Iris pigment epithelial cell (primary cell): ENCODE measurements around the gene EIF6.
A peak's percentile ranks its signal among the peaks of the same experiment; 100 is the strongest.
"Not testable (repeated sequence)": the region's sequence is repeated elsewhere in the genome, so short reads cannot be mapped to it uniquely, and the experiment has no call there.

Experiments
- DNase-seq: peaks from one replicate; pipeline ENCODE4 v3.0.0-alpha.2; 2011; ENCODE audit warnings: low read depth

EIF6 gene

DNA sequence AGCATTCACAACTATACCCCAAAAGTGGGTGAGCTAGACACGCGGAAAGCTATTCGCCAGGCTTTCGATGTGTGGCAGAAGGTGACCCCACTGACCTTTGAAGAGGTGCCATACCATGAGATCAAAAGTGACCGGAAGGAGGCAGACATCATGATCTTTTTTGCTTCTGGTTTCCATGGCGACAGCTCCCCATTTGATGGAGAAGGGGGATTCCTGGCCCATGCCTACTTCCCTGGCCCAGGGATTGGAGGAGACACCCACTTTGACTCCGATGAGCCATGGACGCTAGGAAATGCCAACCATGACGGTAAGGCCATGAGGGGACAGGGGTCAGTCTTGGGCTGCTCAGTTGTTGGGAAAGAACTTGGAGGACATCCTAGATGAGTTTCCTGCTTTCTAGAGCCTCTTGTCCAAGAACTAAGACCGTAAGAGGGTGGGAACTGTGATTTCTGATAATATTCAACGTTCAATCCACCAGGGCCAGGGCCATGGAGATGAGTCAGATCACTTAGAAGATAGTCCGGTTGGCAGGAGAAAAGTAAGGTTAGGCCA is 30.0 kb downstream of the EIF6 start:
- DNase-seq: no peak

DNA sequence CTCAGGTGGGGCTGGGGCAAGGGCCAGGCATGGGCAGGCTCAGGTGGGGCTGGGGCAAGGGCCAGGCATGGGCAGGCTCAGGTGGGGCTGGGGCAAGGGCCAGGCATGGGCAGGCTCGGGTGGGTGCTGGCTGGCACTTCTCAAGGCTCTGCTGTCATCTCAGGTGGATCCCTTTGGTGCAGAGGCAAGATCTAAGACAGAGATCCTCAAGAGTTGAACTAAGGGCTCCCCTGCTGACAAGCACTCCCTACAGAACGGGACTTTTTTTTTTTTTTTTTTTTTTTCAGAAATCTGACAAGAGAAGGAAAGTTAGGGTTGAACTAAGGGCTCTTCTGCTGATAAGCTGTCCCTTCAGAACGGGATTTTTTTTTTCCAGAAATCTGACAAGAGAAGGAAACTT is 31.6 kb downstream of the EIF6 start:
- DNase-seq: no peak

DNA sequence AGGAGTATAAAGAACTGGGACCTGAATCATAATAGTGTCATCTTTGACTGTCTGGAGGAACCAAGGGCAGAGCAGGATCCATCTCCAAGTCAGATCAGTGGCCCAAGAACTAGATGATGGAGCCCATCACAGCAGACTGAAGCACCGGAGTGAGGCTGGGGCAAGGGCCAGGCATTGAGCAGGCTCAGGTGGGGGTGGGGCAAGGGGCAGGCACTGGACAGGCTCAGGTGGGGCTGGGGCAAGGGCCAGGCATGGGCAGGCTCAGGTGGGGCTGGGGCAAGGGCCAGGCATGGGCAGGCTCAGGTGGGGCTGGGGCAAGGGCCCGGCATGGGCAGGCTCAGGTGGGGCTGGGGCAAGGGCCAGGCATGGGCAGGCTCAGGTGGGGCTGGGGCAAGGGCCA is 32.0 kb downstream of the EIF6 start:
- not testable (repeated sequence) for DNase-seq

- DNase-seq: no peak
Observed at GRCh38 chr20:35252037-35252461, 32.5 kb downstream of the EIF6 start.

GRCh38 chr20:35251613-35251940 is 33.0 kb downstream of the EIF6 start:
- DNase-seq: no peak

GRCh38 chr20:35248641-35249475 is 35.7 kb downstream of the EIF6 start:
- no peak for DNase-seq

GRCh38 chr20:35246723-35247122 is 37.8 kb downstream of the EIF6 start:
- no peak for DNase-seq

DNA sequence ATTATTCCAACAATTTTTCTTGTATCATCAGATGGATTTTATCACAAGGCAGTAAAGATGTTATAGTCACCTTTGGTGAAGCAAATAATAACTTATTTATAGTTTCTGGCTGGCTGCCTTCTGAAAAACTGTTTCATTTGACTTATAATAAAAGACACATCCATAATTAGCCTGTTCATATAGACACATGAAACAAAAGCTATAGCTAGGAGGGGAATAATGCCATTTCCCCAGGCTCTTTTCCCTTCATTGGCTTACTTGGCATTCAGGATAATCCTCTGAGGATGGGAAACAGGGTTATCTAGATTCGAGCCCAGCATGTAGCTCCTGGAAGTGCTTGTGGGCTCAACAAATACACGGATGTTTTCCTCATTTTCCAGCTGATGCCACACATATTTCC is 40.6 kb downstream of the EIF6 start:
- DNase-seq: no peak

DNA sequence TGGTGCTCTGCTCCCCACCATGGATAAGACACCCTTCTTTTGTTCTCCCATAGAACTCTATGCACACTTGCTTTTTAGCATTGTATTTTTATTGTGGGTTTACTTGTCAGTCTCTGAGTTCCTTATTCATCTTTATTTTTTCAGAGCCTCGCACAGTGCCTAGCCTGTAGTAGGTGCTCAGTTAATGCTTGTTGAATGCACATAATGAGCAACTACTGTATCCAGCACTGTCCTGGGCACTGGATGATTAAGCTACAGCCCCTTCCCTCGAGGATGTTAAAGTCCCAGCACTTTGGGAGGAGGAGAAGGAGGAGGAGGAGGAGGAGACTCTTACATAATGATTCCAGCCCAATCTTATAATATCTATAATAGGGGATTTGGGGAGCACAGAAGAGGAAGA is 41.3 kb downstream of the EIF6 start:
- DNase-seq: no peak

DNA sequence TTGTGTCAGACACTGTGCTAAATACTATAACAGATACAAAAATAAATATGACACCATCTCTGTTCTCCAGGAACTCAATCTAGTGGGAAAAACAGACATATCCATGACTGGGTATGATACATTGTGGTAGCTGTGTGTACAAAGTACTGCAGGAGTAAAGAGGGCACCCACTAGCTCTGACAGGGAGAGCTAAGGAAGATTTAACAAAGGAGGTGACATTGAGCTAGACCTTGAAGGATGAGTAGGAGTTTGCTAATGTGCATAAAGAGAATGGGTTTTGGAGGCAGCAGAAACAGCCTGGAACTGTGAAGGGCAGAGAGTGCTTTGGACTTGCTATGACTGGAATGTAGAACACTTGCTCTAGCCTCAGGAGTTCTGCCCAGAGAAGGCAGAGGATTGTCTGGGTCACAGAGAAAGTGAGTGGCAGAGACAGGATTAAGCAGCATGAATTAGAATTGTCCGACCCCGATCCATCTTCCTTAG is 43.7 kb downstream of the EIF6 start:
- no peak for DNase-seq

DNA sequence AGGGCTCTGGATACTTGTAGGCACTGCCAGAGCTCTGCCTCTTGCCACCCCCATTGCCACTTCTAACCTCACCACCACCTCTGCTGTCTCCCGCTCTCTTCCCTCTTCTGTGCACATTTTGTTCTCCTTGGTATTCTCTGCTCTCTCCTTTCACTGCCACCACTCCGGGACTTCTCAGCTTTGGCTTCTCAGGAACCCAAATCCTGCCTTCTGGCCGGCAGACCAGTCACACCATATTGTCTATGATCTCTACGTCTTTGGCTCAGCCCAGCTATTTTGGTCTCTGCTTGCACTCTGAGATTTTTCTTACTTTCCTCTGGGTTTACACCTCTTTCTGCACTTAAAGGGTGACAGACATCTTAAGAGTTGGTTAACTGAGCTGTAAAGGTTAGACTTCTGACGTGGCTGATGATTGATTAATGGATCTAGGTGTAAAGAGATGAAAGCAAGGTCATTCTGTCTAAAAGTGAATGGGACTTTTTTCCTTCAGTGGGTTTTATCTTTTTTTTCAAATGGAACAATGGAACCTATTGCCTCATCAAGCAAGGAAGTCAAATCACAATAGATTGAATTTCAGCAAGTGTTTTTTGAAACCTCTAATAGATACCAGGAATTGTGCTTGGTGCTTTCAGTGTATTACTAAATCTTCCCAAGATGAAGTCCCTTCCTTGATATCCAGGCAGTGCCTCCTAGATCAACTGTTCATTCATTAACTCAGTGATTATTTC is 44.3 kb downstream of the EIF6 start:
- no peak for DNase-seq

DNA sequence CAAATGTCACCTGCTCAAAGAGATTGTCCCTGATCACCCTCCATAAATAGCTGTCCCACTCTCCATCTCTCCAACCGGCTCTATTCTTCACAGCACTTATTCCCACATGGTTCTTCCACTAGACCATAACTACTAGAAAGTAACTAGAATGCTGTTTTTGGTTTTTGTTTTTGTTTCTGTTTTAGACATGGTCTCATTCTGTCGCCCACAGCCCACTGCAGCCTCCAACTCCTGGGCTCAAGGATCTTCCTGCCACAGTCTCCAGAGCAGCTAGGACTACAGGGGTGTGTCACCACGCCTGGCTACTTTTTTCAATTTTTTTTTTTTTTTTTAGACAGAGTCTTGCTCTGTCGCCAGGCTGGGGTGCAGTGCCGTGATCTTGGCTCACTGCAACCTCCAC is 45.8 kb downstream of the EIF6 start:
- DNase-seq: no peak

GRCh38 chr20:35238170-35238569 is 46.4 kb downstream of the EIF6 start:
- DNase-seq: no peak

GRCh38 chr20:35237486-35237885 is 47.1 kb downstream of the EIF6 start:
- DNase-seq: no peak

DNA sequence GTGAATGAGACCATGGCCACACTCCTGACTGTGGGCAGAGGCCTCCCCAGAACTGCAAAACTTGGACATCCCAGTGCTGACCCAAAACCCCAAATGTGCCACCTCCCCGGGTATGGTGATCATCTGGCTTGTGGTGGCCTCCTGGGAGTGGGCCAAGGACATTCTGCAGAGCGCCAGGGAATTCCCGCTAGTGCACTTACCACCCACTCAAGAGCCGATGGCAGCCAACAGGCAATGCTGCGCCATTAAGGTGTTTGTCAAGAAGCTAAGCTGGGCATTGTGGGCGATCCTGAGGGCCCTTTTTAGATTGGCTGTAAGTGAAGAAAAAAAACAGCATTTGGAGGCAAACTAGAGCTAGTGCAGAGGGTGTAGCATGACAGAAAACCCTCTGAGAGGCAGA is 48.7 kb downstream of the EIF6 start:
- no peak for DNase-seq

DNA sequence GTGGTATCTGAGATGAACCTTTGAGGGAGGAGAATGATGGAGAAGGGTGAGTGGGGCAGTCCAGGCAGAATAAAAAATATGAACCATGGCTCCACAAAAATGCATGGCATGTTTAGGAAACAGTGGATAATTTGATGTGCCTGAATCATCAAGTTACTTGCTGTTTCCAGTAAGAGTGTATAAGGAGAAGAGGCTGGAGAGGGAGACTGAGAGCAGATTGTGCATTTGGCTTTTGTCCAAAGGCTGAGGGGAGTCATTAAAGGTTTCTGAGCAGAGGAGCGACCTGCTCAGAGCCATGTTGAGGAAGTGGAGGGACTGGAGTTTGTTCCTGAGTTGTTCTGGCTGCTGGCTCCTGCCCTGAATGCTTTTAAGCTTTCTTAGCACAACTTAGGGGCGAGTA is 52.0 kb downstream of the EIF6 start:
- DNase-seq: peak; percentile 56
